ENCODE measurements around the gene STRA6.

Gene STRA6

GRCh38 chr15:74226761-74227540 lies 24.4 kb upstream of the STRA6 start:
- no peak for DNase-seq

- DNase-seq: no peak
These were observed 23.3 kb upstream of the STRA6 start for GRCh38 chr15:74225928-74226327.

GRCh38 chr15:74222240-74223119 lies 19.9 kb upstream of the STRA6 start:
- DNase-seq: no peak

- DNase-seq: no peak
These were observed 19.0 kb upstream of the STRA6 start for GRCh38 chr15:74221399-74222239.

- DNase-seq: no peak
These were observed 18.1 kb upstream of the STRA6 start for GRCh38 chr15:74220475-74221248.

GRCh38 chr15:74217907-74218885 lies 15.6 kb upstream of the STRA6 start:
- DNase-seq: no peak

- no peak for DNase-seq
These were observed 14.4 kb upstream of the STRA6 start for GRCh38 chr15:74216949-74217348.

- no peak for DNase-seq
These were observed 13.4 kb upstream of the STRA6 start for GRCh38 chr15:74215958-74216357.

- DNase-seq: no peak
These were observed 11.9 kb upstream of the STRA6 start for GRCh38 chr15:74214324-74215021.

- DNase-seq: no peak
These were observed 11.3 kb upstream of the STRA6 start for GRCh38 chr15:74213858-74214284.

GRCh38 chr15:74212494-74212893 lies 9.9 kb upstream of the STRA6 start:
- no peak for DNase-seq

- DNase-seq: no peak
These were observed 9.1 kb upstream of the STRA6 start for GRCh38 chr15:74211656-74212055.

- no peak for DNase-seq
These were observed 8.1 kb upstream of the STRA6 start for GRCh38 chr15:74210729-74211128.

GRCh38 chr15:74209997-74210671 lies 7.5 kb upstream of the STRA6 start:
- DNase-seq: no peak

GRCh38 chr15:74209560-74209958 lies 7.0 kb upstream of the STRA6 start:
- no peak for DNase-seq

- no peak for DNase-seq
These were observed 6.4 kb upstream of the STRA6 start for GRCh38 chr15:74208901-74209559.

- no peak for DNase-seq
These were observed 5.9 kb upstream of the STRA6 start for GRCh38 chr15:74208496-74208895.

GRCh38 chr15:74207652-74208440 lies 5.3 kb upstream of the STRA6 start:
- DNase-seq: no peak

All from AML-193 (cell line).